MM.1S (cell line): Measurements from ENCODE around the gene PLBD2.

Source experiments
- DNase-seq: peaks from one replicate; pipeline ENCODE4 v3.0.0-alpha.2; 2015
- H2AFZ ChIP-seq: fragments of 300-600 bp; sonication (generic); 2 replicates; pipeline ENCODE4 v1.6.0; 2016; ENCODE audit warnings: antibody characterized with exemption, low read length
- H3F3A ChIP-seq: fragments of 300-600 bp; sonication (generic); 2 replicates; pipeline ENCODE4 v1.6.1; 2016; ENCODE audit warnings: mild to moderate bottlenecking, antibody characterized with exemption, low read length, moderate library complexity, mixed read lengths; ENCODE audit not compliant: insufficient read depth
- H3K27ac ChIP-seq: fragments of 300-600 bp; sonication (generic); 2 replicates; pipeline ENCODE4 v1.5.1; 2016; ENCODE audit warnings: mild to moderate bottlenecking, low read length
- H3K27me3 ChIP-seq: fragments of 300-600 bp; sonication (generic); replicated peaks from 2 replicates; pipeline ENCODE4 v1.6.0; 2016; ENCODE audit warnings: low read length; ENCODE audit not compliant: insufficient read depth
- H3K36me3 ChIP-seq: fragments of 300-600 bp; sonication (generic); replicated peaks from 2 replicates; pipeline ENCODE4 v1.6.1; 2016; ENCODE audit warnings: mild to moderate bottlenecking, low read length, mixed read lengths; ENCODE audit not compliant: insufficient read depth
- H3K4me1 ChIP-seq: fragments of 300-600 bp; sonication (generic); 2 replicates; pipeline ENCODE4 v1.6.1; 2016; ENCODE audit warnings: low read length, mixed read lengths
- H3K4me2 ChIP-seq: fragments of 300-600 bp; sonication (generic); 2 replicates; pipeline ENCODE4 v1.6.0; 2016; ENCODE audit warnings: low read depth, low read length
- H3K4me3 ChIP-seq: fragments of 300-600 bp; sonication (generic); 2 replicates; pipeline ENCODE4 v1.5.1; 2016; ENCODE audit warnings: low read length, mixed read lengths
- H3K79me2 ChIP-seq: fragments of 300-600 bp; sonication (generic); 2 replicates; pipeline ENCODE4 v1.6.1; 2016; ENCODE audit warnings: mixed run types, low read length, mixed read lengths
- H3K9ac ChIP-seq: fragments of 300-600 bp; sonication (generic); 2 replicates; pipeline ENCODE4 v1.6.1; 2016; ENCODE audit warnings: low read length, mixed read lengths
- H3K9me2 ChIP-seq: fragments of 300-600 bp; sonication (generic); replicated peaks from 2 replicates; pipeline ENCODE4 v1.6.1; 2016; ENCODE audit warnings: mild to moderate bottlenecking, low read length, mixed read lengths; ENCODE audit not compliant: insufficient read depth
- H3K9me3 ChIP-seq: fragments of 300-600 bp; sonication (generic); replicated peaks from 2 replicates; pipeline ENCODE4 v1.6.1; 2016; ENCODE audit warnings: mild to moderate bottlenecking, low read length, mixed read lengths; ENCODE audit not compliant: insufficient read depth
- H4K20me1 ChIP-seq: fragments of 300-600 bp; sonication (generic); 2 replicates; pipeline ENCODE4 v1.6.1; 2016; ENCODE audit warnings: mild to moderate bottlenecking, low read length, moderate library complexity, mixed read lengths; ENCODE audit not compliant: insufficient read depth
- EZH2 ChIP-seq: fragments of 300-600 bp; sonication (generic); optimal IDR thresholded peaks from 2 replicates; pipeline ENCODE3; 2017; ENCODE audit warnings: low read depth, mild to moderate bottlenecking, antibody characterized with exemption, low read length, mixed read lengths
- EZH2phosphoT487 ChIP-seq: fragments of 300-600 bp; sonication (generic); IDR thresholded peaks from 2 replicates; pipeline ENCODE4 v1.6.1; 2018; ENCODE audit warnings: antibody characterized with exemption, low read length
- TF ChIP-seq, protein P1 (sequence below): fragments of 300-600 bp; sonication (generic); IDR thresholded peaks from 2 replicates; pipeline ENCODE4 v1.5.1; 2016; ENCODE audit warnings: antibody characterized with exemption, low read length, mixed read lengths

PLBD2 gene

DNA sequence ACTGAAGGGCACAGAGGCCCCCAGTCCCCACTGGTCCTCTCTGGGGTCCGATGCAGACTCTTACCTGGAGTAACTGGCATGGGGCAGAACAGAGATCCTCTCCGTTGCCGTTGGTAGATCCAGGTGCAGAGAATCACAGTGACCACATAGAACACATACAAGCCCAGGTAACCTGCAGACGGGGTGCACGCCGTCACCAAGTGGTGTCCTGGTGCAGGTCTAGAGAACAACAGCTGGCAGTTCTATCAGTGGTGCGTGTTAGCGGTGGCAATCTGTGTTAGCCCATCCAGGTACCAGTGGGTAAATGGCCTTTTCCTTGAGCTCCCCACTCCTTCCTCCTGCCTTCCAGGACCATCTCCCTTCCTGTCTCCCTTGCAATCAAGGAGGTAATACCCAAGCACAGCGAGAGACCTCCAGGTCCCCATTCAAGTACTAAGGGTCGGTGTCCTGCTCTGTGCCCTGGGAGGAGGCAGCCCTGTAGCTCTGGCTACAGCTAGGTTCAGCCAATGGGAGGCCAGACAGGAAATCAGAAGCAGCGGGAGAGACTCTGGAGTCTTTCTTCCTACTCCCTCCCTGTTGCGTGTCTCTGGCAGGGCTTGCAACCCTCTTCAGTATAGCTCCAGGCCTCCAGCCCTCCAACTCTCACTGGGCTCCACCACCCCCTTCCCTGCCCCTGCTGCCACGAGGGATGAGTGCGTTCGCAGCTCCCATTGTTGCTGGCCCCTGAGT, 39.3 kb upstream of the PLBD2 start:
- Histone ChIP-seq H3K36me3 (no peaks in the 10 kb centered on the region), H3K9ac (no peak overlapping the region), H3F3A (no peaks in the 10 kb centered on the region), H3K9me3 (no peaks in the 10 kb centered on the region), H3K9me2 (no peaks in the 10 kb centered on the region), H3K4me1 (no peaks in the 10 kb centered on the region), H3K27me3 (no peaks in the 10 kb centered on the region), H3K4me2 (no peak overlapping the region), H3K27ac (no peak overlapping the region), H4K20me1 (no peaks in the 10 kb centered on the region), H2AFZ (no peak overlapping the region), H3K79me2 (no peaks in the 10 kb centered on the region), H3K4me3 (no peak overlapping the region)
- no peak for TF ChIP-seq EZH2phosphoT487
- no peak for TF ChIP-seq EZH2
- TF ChIP-seq, protein P1, sequence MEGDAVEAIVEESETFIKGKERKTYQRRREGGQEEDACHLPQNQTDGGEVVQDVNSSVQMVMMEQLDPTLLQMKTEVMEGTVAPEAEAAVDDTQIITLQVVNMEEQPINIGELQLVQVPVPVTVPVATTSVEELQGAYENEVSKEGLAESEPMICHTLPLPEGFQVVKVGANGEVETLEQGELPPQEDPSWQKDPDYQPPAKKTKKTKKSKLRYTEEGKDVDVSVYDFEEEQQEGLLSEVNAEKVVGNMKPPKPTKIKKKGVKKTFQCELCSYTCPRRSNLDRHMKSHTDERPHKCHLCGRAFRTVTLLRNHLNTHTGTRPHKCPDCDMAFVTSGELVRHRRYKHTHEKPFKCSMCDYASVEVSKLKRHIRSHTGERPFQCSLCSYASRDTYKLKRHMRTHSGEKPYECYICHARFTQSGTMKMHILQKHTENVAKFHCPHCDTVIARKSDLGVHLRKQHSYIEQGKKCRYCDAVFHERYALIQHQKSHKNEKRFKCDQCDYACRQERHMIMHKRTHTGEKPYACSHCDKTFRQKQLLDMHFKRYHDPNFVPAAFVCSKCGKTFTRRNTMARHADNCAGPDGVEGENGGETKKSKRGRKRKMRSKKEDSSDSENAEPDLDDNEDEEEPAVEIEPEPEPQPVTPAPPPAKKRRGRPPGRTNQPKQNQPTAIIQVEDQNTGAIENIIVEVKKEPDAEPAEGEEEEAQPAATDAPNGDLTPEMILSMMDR: no peak
- DNase-seq: no peak

DNA sequence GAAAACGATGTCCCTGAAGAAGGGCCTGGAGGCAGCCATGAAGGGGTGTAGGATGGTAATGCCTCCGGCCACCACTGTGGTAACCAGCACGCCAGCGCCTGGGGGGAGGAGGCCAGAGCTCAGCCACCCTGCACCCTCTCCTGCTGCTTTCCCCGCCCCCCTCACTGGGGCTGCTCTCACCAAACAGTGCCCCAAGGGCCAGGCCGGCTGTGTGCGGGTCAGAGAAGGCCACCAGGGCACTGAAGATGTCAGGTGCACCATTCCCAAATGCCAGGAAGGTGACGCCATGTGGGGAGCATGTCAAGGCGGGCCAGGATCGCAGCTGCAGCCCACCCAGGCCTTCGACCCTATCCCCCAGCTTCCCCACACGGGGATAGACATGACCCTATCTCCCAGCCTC, 38.0 kb upstream of the PLBD2 start:
- Histone ChIP-seq H2AFZ (no peak overlapping the region), H3K27ac (no peak overlapping the region), H3K4me2 (no peak overlapping the region), H3K4me1 (no peaks in the 10 kb centered on the region), H3K9me3 (no peaks in the 10 kb centered on the region), H3K4me3 (no peak overlapping the region), H3K27me3 (no peaks in the 10 kb centered on the region), H3F3A (no peaks in the 10 kb centered on the region), H3K9ac (no peak overlapping the region), H3K9me2 (no peaks in the 10 kb centered on the region), H3K79me2 (no peaks in the 10 kb centered on the region), H4K20me1 (no peaks in the 10 kb centered on the region), H3K36me3 (no peaks in the 10 kb centered on the region)
- DNase-seq: no peak
- TF ChIP-seq EZH2: no peak
- TF ChIP-seq, protein P1: no peak
- no peak for TF ChIP-seq EZH2phosphoT487

DNA sequence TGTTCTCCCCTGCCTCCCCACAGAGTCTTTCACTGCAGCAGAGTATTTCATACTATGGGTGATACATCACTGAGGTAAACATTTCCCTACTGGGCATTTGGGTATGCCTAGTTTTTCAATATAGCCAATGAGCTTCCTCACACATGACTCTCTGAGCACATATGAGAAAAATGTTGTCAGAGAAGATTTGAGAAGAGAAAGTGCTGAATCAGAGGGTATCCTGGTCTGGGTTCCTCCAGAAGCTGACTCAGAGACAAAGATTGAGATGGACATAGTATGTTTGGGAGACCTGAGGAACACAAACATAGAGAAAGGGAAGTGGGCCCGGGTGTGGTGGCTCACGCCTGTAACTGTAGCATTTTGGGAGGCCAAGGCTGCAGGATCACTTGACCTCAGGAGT, 36.0 kb upstream of the PLBD2 start:
- Histone ChIP-seq H3K4me3 (no peak overlapping the region), H3K9ac (no peak overlapping the region), H3K27me3 (no peaks in the 10 kb centered on the region), H2AFZ (no peak overlapping the region), H3K79me2 (no peaks in the 10 kb centered on the region), H4K20me1 (no peaks in the 10 kb centered on the region), H3K4me1 (no peaks in the 10 kb centered on the region), H3K27ac (no peak overlapping the region), H3K9me2 (no peaks in the 10 kb centered on the region), H3F3A (no peaks in the 10 kb centered on the region), H3K9me3 (no peaks in the 10 kb centered on the region), H3K4me2 (no peak overlapping the region), H3K36me3 (no peaks in the 10 kb centered on the region)
- DNase-seq: peak; percentile 24
- TF ChIP-seq, protein P1: no peak
- TF ChIP-seq EZH2 (no peak), EZH2phosphoT487 (no peak)
